HG03469 (cell line): ENCODE data around the gene ESPL1.

ENCODE experiments used
- ATAC-seq: cut with Tn5 transposase; IDR thresholded peaks from one replicate; pipeline ENCODE4 v1.9.1; 2021; ENCODE audit warnings: mild to moderate bottlenecking, moderate library complexity, moderate number of reproducible peaks; ENCODE audit not compliant: unreplicated experiment

The ESPL1 gene

GRCh38 chr12:53255996-53256395 lies 12.1 kb upstream of the ESPL1 start:
- ATAC-seq, result no peak

GRCh38 chr12:53258541-53259539 lies 9.3 kb upstream of the ESPL1 start:
- no peak for ATAC-seq

- ATAC-seq, result no peak
These were observed 8.2 kb upstream of the ESPL1 start for GRCh38 chr12:53259891-53260290.

GRCh38 chr12:53265783-53266182 lies 2.3 kb upstream of the ESPL1 start:
- ATAC-seq, result no peak

GRCh38 chr12:53267306-53267998 lies 647 bp upstream of the ESPL1 start:
- ATAC-seq, result no peak

- ATAC-seq, result no peak
These were observed 797 bp downstream of the ESPL1 start for GRCh38 chr12:53268630-53269562.

GRCh38 chr12:53274445-53274844 lies 6.3 kb downstream of the ESPL1 start:
- no peak for ATAC-seq

GRCh38 chr12:53276511-53276910 lies 8.4 kb downstream of the ESPL1 start:
- no peak for ATAC-seq

GRCh38 chr12:53277981-53278380 lies 9.9 kb downstream of the ESPL1 start:
- no peak for ATAC-seq

- no peak for ATAC-seq
These were observed 11.3 kb downstream of the ESPL1 start for GRCh38 chr12:53279283-53279869.

GRCh38 chr12:53279888-53280498 lies 11.9 kb downstream of the ESPL1 start:
- no peak for ATAC-seq

GRCh38 chr12:53286448-53286847 lies 18.3 kb downstream of the ESPL1 start:
- no peak for ATAC-seq

GRCh38 chr12:53287741-53288216 lies 19.7 kb downstream of the ESPL1 start:
- no peak for ATAC-seq

- no peak for ATAC-seq
These were observed 20.2 kb downstream of the ESPL1 start for GRCh38 chr12:53288322-53288721.

- no peak for ATAC-seq
These were observed 21.8 kb downstream of the ESPL1 start for GRCh38 chr12:53289891-53290290.

- no peak for ATAC-seq
These were observed 22.6 kb downstream of the ESPL1 start for GRCh38 chr12:53290661-53291060.

- ATAC-seq, result no peak
These were observed 24.3 kb downstream of the ESPL1 start for GRCh38 chr12:53292426-53292825.

GRCh38 chr12:53295070-53295890 lies 27.2 kb downstream of the ESPL1 start, which contains the start of gene PFDN5:
PFDN5 (plus strand) TSS chr12:53295542; CDS start chr12:53295568, 26 bp downstream.
- peak; percentile 66 for ATAC-seq

- no peak for ATAC-seq
These were observed 27.8 kb downstream of the ESPL1 start for GRCh38 chr12:53295891-53296219.
